ENCODE data around the gene RTN4RL1. TPM values are rescaled to one million over a fixed set of nuclear protein-coding genes. Genes with fewer than 3 reads are reported as not detected.

Gene RTN4RL1
- total and polyA plus RNA-seq, 2 of the 13 experiments (the other 11 are each of a cell fraction or from before 2014, with no cell fraction given) = 0.01 TPM; not detected in 1

DNA sequence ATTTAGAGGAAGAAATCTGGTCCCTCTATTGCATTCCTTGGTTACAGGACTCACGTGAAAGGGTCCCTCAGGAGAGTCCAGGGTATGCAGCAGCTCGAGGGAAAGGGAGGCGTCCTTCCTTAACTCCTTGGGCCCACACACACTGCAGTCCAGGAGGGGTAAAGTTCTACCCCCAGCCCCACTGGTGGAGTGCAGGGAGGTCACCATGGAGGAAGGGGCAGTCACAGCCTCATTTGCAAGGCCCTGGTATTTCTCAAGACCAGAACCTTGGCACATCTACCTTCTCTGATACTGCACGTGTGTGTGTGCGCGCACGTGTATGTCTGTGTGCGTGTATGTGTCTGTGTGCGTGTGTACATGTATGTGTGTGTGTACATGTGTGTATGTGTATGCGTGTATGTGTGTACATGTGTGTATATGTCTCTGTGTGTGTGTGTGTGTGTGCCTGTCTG, 40.8 kb upstream of the RTN4RL1 start:
- Histone ChIP-seq H2AFZ (ENCODE audit: low read length) (no peak overlapping the region), H3K4me2 (ENCODE audit: low read depth, low read length) (peak overlapping the region; percentile 55), H3K9me3 (ENCODE audit: low read length) (no peaks in the 10 kb centered on the region), H3K36me3 (replicated peaks in 1 of 2; ENCODE audit: control insufficient read depth in 1 of 2, insufficient read depth in 2 of 2, low read length in 2 of 2) (peaks cover 12 to 25% of the 10 kb centered on the region in 2 experiments), H4K20me1 (ENCODE audit: insufficient read depth, low read length) (no peaks in the 10 kb centered on the region), H3K4me1 (ENCODE audit: insufficient read depth, low read length) (peaks cover 38% of the 10 kb centered on the region), H3K27me3 (ENCODE audit: control insufficient read depth in 1 of 2, insufficient read depth in 2 of 2, low read length in 2 of 2) (no peaks in the 10 kb centered on the region), H3K4me3 (replicated peaks in 1 of 3; ENCODE audit: insufficient read depth in 1 of 3, low read depth in 2 of 3, low read length in 3 of 3) (no peak overlapping the region), H3K79me2 (ENCODE audit: insufficient read depth, low read length) (no peaks in the 10 kb centered on the region), H3K27ac (ENCODE audit: extremely low read length, insufficient read depth, low read length) (peak overlapping the region; percentile 54), H3K9ac (ENCODE audit: insufficient read depth, low read depth, low read length) (no peak overlapping the region)
- POLR2A ChIA-PET = no interaction called here
- CTCF ChIA-PET (ENCODE audit: low intra/inter-chr PET ratio, low total read pairs) = no interaction called here
- FAIRE-seq (peak; percentile 26), DNase-seq (ENCODE audit: low spot score) (no peak), ATAC-seq (no peak)
- intact Hi-C loops (cut with micrococcal nuclease; ENCODE audit: unreplicated experiment) (no loop called here), in situ Hi-C loops (cut with HindIII; ENCODE audit: extremely low pct_ligation_motif_present, low pct_unique_long_range_greater_than_20kb) (no loop called here)
- WGBS (ENCODE audit: low lambda C conversion rate) = 72% methylated on average over 5 of the region's 10 CpGs
- TF ChIP-seq POLR2G (IDR thresholded peaks at IDR 0.05; ENCODE audit: low read depth, low read length) = no peak
- TF ChIP-seq NR2C2 (CRISPR knock-in tag; IDR thresholded peaks at IDR 0.05; ENCODE audit: borderline replicate concordance) = no peak
- 0 out of 2 replicates have a peak, but pooled peaks have one; percentile 5 for TF ChIP-seq MEIS2 (CRISPR knock-in tag; IDR thresholded peaks at IDR 0.05)
- TF ChIP-seq MYC (CRISPR knock-in tag; IDR thresholded peaks at IDR 0.05; ENCODE audit: borderline replicate concordance) = 0 out of 2 replicates have a peak, but pooled peaks have one; percentile 2
- TF ChIP-seq U2AF1 (optimal IDR thresholded peaks at IDR 0.05; ENCODE audit: low read depth, low read length) = no peak
- TF ChIP-seq ZNF850 (CRISPR knock-in tag; conservative IDR thresholded peaks at IDR 0.05) = no peak
- no peak for TF ChIP-seq ATRX (CRISPR knock-in tag; IDR thresholded peaks at IDR 0.05; ENCODE audit: borderline replicate concordance)
- peak; percentile 93 for TF ChIP-seq MNT (IDR thresholded peaks at IDR 0.05)
- TF ChIP-seq KDM2A (CRISPR knock-in tag; IDR thresholded peaks at IDR 0.05; ENCODE audit: borderline replicate concordance, low read depth) = no peak
- TF ChIP-seq CHCHD3 (CRISPR knock-in tag; IDR thresholded peaks at IDR 0.05) = 0 out of 2 replicates have a peak, but pooled peaks have one; percentile 46
- no TSS peak for BruUV-seq (replicated peaks)

Data from HepG2 (cell line).